GM21825 (cell line): Measurements from ENCODE around the gene ALS2CL.
"Not testable (repeated sequence)": the region's sequence is repeated elsewhere in the genome, so short reads cannot be mapped to it uniquely, and the experiment has no call there.

Experiments
- ATAC-seq: cut with Tn5 transposase; IDR thresholded peaks from one replicate; pipeline ENCODE4 v1.9.1; 2021; ENCODE audit warnings: mild to moderate bottlenecking, moderate library complexity; ENCODE audit not compliant: unreplicated experiment

Gene ALS2CL, protein sequence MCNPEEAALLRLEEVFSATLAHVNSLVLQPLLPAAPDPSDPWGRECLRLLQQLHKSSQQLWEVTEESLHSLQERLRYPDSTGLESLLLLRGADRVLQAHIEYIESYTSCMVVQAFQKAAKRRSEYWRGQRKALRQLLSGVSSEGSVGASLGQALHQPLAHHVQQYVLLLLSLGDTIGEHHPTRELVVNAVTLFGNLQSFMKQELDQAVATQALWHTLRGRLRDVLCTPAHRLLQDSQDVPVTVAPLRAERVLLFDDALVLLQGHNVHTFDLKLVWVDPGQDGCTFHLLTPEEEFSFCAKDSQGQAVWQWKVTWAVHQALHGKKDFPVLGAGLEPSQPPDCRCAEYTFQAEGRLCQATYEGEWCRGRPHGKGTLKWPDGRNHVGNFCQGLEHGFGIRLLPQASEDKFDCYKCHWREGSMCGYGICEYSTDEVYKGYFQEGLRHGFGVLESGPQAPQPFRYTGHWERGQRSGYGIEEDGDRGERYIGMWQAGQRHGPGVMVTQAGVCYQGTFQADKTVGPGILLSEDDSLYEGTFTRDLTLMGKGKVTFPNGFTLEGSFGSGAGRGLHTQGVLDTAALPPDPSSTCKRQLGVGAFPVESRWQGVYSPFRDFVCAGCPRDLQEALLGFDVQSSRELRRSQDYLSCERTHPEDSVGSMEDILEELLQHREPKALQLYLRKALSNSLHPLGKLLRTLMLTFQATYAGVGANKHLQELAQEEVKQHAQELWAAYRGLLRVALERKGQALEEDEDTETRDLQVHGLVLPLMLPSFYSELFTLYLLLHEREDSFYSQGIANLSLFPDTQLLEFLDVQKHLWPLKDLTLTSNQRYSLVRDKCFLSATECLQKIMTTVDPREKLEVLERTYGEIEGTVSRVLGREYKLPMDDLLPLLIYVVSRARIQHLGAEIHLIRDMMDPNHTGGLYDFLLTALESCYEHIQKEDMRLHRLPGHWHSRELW

DNA sequence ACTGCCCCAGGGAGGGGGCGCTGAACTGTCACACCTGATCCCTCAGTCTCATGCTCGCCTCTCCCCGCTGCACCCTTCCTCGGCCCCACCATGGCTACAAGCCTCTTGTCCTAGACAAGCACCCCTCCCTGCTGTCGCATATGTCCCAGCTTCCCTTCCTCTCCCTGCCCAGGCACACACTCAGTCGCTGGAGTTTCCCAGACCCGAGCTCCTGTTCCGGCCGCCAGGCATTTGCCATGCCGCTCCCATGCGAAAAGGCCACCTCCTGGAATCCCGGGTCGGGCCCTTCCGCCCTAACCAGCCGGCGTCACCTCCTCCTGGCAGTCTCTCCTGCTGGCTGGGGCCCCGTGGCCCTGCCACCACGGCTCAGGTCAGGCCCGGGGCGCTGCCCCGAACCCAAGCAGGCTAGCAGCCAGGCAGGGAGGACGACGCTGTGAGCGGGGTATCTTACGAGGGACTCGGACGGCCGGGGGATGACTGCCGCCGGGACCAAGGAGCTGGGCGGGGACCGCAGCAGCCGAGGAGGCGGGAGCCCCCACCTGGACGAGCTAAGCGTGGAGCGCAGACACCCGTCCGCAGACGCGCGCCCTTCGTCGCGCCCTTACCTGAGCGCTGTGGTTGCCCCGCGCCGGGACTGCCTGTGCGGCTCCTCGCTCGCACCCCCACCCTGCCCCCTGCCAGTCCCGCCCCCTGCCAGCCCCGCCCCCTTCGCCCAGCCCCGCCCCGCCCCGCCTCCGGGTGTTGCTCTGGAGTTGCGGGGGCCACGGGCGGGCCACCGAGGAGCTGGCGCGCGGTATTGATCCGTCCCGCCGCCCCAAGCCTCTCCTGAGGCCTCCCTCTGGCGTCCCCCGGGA is at the start of gene ALS2CL:
Gene ALS2CL, minus strand, starts transcription at position 642 of the 854 bp plus-strand sequence. CDS start 4,239 bp downstream, outside the sequence.
- no peak for ATAC-seq

DNA sequence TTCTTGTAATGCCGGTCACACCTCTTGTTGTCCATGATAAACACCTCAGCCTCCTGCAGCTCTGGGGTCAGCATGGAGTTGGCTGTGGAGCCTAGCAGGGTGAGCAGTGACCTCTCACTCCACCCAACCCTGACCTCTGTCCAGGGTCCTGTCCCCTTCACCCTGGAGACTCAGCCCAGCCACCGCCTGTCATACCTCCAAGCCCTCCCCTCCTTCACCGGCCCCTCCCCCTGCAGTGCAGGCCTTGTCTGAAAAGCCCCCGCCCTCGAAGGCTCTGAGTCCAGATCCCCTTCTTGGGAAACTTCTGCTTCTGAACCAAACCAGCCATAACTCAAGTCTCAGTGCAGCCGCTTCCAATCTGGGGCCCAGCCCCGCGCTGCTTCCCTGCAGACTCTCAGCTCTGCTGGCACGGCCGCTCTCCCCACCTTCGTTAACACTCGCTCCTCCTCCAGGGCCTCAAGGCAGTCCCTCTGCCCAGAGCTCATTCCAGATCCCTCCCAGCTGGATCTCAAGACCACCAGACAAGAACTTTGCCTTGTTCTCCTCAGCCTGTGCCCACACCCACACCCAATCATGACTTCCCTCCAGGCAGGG is 49.6 kb upstream of the ALS2CL start:
- no peak for ATAC-seq

DNA sequence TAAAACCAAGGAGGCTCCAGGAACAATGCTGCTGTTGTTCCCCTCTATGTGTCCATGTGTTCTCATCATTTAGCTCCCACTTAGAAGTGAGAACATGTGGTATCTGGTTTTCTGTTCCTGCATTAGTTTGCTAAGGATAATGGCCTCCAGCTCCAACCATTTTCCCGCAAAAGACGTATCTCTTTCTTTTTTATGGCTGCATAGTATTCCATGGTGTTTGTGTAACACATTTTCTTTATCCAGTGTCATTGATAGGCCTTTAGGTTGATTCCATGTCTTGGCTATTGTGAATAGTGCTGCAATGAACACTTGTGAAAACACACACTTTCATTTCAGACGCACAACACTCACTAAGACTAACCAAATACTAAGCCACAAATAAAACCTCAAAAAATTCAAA is 46.1 kb upstream of the ALS2CL start:
- not testable (repeated sequence) for ATAC-seq

DNA sequence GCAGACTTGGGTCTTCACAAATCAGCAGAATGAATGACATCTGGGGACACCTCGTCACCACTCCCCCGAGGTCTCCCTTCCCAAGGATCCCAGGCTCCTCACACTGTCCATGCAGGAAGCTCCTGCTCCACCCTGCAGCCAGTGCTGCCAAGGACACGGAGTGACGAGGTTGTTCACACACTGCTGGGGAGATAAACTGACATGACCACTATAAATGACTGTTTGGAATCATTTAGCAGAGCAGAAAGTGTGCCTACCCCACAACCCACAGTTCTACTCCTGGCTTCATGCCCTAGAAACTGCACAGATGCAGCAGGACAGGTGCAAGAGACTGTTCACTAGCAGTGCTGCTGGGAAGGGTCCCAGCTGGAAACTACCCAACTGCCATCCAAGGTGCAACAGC is 43.9 kb upstream of the ALS2CL start:
- ATAC-seq, result no peak

DNA sequence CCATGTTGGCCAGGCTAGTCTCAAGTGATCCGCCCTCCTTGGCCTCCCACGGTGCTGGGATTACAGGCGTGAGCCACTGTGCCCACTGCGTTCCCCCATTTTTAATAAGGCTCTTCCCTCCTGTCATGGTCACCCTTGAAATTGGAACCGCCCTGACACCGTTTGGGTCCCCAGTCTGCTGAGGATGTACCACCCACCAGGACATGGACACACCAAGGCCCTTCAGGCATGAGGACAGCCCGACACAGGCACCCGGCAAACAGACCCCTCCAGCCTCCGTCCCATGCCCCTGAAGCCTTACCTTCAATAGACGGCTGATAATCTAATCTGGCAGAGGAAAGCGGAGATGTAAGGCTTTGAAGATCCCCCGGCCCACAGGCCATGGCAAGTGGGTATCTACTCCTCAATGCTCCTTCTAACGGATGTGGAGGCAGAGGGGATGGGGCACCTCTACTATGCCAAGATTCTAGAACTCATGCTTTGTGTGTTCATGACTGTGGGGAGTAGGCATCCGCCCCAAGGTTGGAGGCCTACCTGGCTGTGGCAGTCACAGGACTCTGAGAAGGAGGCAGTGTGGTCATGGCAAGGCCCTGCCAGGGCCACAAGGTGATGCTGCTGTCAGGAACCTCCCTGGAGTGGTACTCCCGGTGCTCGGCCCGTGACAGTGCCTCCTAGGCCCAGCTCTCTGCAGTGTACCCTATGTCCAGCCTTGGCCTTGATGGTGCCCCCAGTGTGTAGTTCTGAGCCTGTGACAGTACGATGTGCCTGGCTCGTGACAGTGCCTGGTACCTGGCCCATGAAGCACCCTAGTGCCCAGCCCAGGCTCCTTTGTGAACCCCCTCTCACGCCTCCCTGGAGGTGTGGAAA is 42.8 kb upstream of the ALS2CL start:
- no peak for ATAC-seq

DNA sequence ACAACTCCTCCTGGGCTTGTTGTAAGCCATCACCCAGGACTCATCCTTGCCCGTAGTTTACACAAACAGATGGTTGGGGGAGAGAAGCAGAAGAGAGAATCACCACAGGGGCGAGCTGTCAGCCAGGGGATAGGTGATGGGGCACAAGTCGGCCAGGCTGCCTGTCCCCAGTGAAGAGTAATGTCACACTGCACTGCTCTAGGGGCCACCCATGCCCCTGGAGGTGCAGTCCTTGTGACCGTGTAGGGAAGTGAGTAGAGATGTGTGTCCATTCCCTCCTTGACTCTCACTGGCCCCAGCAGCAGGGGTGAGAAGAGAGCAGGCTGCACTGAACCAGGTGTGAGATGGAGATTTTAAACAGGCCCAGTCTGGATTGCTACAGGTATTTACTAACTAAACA is 41.3 kb upstream of the ALS2CL start:
- no peak for ATAC-seq

DNA sequence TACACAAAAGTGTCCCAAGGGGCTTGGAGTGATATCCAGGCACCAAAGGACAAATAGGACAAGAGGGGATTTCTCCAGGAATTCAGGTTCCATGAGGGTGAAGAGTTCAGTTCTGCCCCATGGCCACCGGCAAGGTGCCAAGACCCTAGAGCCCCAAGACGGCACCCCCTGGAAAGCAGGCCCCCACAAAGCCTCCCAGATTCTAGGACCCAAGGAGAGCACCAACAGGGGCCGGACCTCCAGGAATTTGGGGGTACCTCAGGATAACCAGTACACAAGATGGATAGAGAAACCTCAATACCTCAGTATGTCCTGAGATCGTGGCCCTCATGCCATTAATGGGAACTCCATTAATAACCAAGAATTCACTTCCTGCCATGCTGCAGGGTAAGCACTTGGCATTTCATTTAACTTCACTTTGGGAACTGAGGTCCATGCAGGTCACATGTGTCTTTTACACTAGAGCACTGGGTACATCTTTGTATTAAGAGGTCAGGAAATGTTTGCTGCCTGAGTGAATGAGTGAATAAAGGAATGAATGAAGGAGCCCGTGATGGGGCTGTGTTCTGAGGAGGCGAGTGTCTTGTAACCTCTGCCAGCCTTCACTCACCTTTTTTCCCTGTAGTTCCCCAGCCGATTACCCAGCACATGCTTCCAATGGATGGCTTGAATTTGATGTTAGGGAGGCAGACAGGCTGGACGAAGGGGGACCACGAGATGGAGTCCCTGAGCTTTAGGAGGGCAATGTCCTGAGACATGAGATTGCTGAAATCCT is 39.7 kb upstream of the ALS2CL start:
- no peak for ATAC-seq

DNA sequence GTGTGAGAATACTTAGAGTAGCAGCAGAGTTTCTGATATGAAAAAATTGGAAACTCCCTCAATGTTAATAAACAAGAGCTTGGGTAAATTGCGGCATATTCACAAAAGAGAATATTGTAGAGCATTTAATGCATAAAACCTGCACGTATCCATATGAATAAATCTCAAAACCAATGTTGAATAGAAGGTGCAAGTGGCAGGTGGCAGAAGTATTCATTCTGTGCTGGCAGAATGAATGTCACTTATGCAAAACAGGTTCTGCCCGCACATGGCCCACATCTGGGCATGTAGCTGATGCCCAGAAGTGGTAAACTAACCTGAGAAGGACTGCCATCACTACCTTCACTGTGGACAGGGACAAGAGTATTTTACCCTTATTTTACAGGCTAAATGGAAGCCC is 38.3 kb upstream of the ALS2CL start:
- no peak for ATAC-seq

DNA sequence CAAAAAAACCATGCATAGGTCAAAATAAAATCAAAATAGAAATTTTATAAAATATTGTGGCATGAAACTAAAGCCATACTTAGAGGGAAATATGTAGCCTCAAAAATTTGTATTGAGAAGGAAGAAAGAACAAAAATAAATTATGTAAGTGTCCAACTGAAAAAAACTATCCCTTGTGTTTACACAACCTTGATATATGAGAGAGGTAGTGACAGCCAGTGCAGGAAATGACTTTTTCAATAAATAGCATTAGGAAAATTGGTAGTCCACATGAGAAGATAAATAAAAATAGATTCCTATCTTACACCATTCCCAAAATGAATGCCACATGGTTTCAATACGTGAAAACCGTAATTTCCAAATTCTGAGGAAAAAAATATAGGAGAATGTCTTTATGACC is 37.3 kb upstream of the ALS2CL start:
- no peak for ATAC-seq

DNA sequence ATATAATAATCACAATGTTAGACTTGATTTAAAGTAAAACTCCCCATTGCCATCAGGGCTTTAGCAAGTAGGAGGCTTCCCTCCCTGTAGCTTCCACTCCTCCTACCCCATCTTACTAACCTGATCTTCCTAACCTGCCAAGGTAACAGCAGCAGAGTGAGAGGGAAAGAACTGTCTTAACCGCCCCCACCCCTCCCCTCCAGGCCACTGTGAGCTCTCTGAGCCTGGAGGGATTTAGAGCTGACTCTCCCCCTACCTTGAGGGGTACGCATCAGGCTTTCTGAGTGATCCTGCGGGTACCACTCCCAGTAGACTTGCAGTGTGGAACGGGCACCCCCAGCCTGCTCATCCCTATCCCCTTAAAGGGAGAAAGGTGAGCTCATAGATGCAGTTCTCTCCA is 35.6 kb upstream of the ALS2CL start:
- no peak for ATAC-seq

DNA sequence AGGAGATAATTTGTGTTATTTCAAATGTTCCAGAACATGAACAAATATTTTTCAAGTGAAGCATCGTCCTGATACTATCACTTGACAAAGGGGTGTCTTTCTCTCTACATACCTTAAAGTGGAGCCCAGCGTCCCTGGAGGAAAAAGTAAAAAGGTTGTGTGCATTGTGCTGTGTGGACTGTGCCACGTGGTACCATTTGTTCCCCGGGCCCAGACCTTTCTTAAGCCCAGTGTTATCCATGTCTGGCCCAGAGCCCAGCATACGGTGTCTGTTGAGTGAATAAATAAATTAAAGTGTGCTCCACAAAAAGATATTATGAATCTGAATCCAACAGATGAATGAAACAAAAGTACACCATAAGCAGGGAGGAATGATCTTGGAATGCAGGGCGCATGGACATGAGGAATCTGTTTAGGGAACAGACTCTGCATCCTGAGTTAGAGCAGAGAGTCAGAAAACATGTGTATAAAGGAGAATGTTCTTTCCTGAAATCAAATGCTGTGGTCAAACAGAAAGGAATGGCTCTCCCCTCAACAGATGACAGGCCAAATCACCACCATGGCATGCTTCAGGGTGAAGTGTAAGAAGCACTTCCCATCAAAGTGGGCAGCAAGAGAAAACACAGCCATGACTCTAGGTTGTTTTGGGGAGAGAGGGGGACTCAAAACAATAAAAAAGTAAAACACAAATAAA is 32.3 kb upstream of the ALS2CL start:
- no peak for ATAC-seq

DNA sequence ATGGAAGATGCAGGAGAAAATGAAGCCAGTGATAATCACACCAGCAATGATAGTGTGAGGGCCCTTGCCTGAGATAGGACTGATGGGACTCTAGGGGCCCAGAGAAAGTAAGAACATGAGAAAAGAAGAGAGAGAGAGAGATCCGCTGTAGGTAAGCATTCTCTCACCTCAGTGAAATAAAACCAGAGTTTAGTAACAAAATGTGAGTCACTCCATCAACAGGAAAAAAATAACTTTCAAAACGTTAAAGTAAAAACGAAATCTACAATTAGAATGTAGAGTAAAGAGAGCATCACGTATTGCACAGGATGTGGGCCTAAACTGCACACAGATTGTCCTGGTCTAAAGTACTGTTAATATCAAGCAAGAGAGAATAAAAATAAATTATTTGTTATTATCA is 30.9 kb upstream of the ALS2CL start:
- ATAC-seq, result no peak

DNA sequence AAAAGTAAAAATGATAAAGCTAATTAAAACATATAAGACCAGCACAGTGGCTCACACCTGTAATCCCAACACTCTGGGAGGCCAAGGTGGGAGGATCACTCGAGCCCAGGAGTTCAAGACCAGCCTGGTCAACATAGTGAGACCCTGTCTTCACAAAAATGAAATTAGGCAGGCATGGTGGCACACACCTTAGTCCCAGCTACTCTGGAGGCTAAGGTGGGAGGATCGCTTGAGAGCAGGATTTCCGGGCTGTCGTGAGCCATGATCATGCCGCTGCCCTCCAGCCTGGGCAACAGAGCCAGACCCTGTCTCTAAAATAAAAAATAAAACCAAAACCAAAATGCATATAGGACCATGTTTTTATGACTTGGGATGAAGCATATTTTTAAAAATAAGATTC is 29.0 kb upstream of the ALS2CL start:
- no peak for ATAC-seq

DNA sequence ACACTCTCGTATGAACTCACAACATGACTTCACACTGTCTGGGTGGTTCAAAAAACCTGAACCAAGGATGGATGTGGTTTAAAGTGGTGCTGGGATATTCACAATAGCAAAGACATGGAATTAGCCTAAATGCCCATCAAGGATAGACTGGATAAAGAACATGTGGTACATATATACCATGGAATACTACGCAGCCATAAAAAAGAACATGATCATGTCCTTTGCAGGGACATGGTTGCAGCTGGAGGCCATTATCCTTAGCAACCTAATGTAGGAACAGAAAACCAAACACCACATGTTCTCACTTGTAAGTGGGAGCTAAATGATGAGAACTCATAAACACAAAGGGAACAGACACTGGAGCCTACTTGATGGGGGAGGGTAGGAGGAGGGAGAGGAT is 27.5 kb upstream of the ALS2CL start:
- no peak for ATAC-seq

DNA sequence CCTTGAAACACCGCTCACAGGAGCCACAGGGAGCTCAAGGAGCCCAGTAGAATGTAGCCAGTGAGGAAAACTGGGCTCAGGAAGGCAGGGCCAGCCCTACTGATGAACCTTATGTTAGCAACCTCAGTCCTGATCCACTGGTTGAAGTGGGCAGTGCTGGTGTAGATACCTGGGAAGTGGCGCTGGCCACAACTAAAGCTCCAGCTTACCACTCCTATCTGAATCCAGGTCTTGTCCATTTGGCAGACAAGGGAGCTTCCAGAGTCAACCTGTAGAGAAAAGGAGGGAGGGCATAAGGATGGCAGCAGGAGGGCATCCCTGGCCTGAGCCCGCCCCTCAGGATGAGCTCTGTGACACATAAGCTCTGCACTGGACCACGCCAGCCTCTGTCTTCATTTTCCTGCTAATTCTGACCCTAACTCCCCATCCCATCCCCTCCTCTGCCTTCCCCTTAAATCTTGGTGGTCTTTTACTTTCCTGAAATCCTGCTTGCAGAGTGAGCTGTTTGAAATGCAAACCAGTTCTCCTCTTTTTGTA is 26.3 kb upstream of the ALS2CL start:
- ATAC-seq, result no peak

DNA sequence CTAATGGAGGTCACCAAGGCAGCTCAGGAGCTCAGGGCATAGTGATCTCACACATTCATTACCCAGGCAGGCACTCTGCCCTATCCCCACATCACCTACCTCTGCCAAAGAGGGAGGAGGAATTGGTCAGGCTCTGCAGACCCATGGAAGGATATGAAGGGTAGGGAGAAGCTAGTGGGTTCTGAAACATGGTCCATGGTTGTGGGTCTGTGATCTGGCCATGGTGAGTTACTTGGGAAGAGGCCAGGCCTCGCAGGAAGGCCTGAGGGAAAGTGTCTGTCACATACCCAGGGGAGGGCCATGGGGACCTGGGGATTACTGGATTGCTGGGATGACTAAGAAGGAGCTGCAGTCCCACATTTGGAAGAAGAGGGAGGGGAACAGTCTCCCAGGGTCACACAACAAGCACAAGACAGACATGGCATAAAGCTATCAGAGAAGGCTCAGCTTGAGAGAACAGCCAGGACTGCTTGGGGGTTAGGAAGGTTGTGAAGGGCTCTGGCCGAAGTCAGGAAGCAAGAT is 25.6 kb upstream of the ALS2CL start:
- ATAC-seq, result no peak

DNA sequence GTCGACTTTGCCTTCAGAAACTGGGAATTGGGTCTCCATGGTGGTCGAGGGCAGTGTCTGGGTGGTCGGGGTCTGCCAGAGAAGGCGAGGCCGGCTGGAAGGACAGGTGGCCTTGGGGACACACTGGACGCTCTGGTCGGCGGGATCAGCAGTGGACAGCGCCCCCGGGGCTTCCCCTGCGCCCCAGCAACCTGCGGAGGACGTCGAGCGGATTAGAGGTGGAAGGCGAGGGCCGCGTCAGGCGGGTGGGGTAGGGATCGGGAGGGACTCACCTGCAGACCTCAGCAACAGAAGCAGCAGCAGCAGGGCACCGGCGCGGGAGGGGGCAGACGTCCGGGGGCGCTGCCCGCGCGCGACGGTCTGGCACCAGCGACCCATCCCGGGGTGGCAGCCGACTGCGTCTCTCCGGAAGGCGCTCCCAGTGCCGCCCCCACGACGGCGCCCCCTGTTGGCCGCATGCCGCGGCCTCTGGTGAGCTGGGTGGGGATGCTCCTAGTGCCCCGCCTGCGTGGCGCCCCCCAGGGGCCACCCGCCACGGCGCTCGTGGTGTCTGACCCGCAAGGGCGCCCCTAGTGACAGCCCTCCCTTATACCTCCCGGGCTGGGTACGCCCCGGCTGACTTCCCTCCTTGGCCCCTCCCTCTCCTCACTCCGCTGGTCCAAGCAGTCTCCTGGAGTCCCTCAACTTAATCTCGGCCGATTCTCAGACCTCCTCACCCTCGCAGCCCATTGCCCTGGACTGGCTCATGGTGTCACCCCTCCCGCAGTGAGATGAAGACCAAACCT is 24.2 kb upstream of the ALS2CL start, which contains the start of gene PRSS50:
Gene PRSS50, minus strand, starts transcription at position 423 of the 785 bp plus-strand sequence. Its CDS starts 45 bp downstream, at position 378.
- ATAC-seq, result no peak
